ENCODE results near the gene SLC44A1.

SLC44A1 gene

DNA sequence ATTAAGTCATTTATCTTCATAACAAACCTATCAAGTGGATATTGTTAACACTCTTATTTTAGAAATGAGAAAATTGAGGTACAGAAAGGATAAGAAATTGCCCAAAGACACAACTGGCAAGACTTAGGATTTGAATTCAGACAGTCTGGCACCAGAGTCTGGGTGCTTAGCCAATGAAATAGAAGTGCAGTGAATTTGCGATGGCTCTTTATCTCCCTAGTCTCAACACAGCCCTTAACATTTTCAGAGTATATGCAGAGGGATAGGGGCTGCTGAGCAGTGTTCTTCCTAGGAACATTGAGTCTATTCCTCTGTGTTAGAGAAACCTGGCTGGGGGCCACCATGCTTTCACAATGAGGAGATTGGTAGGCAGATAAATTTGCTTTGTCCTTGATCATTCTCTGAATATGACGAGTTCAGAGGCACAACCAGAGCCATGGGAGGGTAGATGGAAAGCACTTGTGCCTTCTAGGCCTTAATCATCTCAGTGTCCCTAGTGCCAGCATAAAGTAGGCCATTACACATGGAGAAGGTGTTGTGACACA is 197.2 kb downstream of the SLC44A1 start:
- DNase-seq: peak; percentile 32

DNA sequence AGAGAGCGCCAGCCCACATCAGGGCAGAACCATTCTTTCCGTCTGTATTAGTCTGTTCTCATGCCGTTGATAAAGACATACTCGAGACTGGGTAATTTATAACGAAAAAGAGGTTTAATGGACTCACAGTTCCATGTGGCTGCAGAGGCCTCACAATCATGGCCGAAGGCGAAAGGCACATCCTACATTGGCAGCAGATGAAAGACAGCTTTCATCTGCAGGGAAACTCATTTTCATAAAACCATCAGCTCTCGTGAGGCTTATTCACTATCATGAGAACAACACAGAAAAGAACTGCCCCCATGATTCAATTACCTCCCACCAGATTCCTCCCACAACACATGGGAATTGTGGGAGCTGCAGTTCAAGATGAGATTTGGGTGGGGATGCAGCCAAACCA is 198.7 kb downstream of the SLC44A1 start:
- no peak for DNase-seq

DNA sequence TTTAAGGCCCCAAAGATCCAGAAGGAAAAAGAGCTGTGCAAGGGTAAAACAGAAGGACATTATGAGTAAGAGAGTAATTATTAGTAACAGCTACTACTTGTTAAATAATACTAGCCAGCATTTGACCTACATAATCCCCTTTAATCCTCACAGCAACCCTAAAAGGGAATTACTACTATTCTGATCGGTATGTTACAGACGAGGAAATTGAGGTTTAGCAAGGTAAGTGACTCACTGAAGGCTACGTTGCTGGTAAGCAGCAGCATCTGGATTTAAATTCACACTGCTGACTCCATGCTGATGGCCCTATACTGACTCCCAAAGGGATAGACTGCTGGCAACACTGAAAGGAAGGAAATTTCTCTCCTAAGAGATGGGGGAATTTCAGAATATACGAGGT is 199.7 kb downstream of the SLC44A1 start:
- no peak for DNase-seq

DNA sequence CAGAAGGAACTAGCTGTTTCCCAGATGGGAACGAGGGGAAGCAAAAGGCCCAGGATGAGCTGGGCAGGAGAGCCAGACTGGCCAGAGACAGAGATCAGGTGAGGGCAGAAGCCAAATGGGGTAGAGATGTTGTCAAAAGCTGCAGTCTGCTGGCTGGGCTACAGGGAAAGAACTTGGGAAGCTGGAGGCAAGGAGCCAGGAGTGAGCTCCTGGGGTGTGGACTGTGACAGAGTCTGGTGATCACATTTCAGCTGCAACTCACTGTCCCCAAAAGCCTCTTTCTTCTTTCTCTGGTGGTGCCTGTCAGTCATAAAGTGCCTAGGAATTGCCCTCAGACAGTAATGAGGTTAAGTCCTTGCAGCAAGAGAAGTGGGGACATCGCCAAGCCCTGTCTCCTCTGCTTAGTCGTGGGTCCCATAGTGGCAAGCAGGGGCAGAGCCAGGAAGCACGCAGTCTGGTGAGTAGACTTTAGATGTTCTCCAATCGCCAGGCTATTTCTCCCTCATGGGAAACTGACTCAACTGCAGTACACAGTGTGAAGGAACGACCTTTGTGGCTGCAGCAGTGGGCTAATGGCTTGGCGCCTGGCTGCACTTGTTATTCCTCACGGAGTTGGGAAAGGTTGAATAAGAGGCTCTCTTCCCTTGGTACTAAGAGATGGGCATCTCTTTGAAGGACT is 200.9 kb downstream of the SLC44A1 start:
- DNase-seq: no peak

DNA sequence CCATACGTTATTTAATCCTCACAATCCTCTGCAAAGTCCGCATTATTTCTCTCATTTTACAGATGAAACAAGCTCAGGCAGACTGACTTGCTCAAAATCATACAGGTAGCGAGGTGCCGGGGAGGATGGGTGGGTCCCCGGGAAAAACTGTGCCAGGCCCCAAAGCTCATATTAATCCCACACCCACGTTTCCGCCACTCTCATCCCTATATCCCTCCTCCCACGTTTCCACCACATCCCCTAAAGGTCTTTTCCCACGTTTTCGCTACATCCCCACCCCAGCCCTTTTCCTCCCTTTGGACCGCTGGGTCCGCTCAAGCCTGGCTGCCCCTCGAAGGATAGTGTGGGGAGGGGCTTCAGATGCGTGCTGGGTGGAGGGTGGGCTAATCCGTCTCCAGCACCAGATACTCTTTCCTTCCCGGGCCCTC is 202.9 kb downstream of the SLC44A1 start:
- no peak for DNase-seq

DNA sequence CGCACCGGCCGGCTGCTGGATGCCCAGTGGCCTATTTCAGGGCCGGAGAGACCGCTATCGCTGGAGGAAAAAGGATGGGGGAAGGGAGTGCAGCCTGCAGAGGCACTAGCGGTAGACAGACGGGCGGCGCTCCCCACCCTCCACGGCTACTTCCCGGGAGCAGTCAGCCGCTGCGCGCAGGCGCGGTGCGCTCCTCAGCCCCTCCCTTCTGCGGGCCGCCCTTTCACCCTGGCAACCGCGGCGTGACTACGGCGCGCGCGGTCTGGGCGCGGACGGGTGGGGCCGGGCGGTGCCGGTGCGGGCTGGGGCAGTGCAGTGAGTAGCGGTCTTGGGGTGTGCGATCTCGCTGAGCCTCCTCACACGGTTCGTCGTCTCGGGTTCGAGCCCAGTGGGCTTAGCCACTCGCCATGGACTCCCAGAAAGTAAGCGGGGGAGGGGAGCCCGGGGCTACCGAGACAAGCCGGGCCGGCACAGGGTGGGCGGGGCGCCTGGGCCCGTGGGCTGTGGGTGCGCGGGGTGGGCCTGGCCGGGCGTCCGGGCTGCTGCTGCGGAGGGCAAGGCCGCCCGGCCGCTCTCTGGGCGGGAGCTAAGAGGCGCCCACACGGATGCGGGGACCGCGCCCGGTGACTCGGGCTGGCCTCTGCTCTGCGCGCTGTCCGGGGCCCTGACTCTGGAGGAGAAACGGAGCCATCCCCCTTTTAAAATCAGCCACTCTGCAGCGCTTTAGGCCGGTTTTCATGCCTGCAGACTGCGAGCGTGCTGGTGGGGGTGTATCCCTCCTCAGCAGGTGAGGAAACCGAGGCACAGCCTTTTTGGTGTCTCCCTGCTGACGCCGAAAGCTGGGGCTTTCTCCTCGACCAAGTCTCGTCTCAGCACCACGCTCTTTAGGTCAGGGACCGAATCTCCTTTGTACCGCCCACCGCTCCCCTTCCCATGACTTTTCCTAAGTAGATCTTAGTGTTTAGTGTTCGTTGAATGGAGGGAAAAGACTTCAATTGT is 203.7 kb downstream of the SLC44A1 start, which contains the start of gene FSD1L:
FSD1L (plus strand) TSS at position 221 of the 999 bp plus-strand sequence; CDS start at position 408, 187 bp downstream.
- DNase-seq: peak; percentile 95

DNA sequence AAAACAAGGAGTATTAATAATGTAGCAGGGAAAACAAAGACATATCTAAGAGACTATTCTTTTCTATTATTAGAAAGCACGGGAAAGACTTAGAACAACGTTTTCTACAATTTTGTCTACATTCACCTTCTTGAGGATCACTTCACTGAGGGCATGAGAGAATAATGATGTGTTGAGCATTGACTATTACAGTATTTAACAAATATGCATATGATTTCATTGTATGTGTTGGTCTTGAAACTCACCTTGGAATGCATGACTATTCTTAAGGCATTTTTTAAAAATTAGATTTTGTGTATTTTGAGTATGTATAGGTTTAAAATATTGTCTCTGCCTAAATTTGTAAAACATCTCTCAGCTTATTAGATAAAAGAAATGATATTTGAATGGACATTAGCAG is 204.6 kb downstream of the SLC44A1 start:
- DNase-seq: no peak

DNA sequence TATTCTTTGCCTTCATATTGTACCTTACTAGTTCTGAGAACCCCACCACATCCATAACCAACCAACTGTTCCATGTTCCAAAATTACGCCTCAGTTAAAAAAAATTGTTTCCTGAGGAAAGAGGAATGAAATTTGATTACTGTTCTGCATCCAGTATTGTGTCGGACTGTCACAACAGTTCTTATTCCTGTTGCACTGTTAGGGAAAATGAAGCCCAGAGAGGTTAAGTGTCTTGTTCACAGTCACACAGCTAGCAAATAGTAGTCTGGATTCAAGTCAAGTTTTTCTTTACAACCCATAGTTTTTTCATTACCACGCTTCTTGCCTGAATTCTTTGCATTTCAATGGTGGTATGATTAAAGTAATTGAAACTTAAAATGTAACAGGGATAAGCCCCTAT is 207.7 kb downstream of the SLC44A1 start:
- no peak for DNase-seq

DNA sequence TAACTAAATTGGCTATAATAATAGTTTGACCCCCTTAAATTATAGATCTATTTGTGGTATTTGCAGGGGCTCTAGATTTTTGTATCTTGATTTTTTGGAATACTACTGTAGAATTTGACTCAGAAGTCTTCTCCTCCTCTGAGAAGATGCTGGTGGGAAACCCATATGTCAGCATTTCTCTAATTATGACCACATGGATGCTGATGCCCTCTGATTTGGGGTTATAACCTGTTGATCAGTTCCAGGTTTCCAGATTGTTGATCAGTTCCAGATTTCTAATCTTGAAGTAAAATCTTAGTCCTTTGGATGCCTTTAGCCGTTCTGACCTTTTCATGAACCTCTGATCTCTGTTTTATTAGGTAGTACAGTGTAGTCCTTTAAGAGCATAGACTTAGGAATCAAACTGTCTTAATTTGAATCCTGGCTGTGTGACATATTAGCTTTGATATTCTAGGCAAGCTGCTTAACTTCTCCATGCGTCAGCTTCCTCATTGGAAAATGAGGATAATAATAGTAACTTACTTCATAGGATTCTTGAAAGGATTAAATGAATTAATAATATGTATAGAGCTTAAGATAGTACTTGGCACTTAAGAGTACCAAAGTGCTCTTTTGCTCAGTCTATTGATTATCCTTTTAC is 211.5 kb downstream of the SLC44A1 start:
- no peak for DNase-seq

DNA sequence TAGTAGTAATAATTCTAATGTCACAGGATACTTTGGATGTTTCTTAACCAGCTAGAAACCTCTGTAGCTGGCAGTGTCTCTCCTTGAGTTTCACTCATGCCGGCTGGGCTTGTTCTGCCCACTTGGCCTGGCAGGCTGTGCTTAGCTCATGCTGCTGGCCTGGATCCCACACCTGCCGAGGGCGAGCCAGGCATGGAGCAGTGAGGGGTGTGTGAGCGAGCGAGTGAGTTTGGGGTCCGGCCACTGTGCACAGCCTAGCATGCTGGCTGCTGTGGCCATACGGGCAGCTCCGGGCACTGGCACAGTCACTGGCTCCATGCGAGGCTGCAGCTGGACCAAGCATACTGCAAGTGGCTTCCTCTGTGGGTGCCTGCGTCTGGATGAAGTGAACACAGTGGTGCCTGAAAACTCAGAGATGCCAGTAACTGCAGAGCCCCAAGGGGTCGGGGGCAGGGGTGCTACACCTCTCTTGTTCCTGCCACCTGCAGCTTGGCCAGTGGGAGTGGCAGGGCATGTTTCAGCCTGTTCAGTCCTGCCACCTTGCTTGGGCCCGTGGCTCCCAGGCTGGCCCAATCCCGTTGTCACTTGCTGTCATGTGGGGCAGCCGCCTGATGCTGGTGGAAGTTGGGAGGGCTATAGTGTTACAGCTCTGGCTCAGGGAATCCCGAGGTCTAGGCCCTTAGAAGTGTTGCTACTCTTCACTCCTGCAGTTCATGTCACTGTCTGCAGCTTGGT is 213.3 kb downstream of the SLC44A1 start:
- DNase-seq: no peak

DNA sequence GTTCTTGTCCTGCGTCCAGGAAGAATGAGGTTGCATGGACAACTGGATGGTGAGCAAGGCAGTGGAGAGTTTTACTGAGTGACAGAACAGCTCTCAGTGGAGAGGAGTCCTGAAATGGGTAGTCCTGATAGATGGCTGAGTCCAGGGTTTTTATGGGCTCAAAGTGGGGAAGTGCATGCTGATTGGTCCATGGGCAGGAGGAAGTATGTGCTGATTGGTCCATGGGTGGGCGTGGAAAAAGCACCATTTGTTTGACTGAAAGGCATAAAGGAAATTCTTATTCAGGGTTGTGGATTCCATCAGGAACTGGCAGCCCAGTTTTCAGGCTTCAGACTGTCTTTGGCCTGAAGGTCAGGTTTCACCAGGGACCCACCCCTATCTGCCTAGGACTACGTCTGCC is 214.0 kb downstream of the SLC44A1 start:
- DNase-seq: no peak

DNA sequence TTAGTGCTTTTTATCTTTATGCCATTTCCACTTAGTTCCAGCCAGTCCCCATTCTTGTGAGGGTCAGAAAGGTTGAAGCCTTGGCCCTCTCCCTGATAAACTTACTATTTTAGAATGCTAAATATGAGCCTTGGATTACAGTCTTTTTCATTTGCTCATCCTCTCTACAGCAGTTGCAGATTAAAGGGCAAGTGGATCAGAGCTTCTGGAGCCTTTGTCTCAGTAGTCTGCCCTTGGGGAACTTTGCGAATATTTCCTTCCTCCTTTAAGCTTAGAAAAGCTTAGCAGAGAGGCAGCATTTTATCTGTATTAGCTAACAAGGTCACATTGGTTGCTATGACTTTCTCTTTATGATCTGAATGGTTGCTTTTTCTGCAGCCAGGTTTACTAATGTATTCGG is 214.9 kb downstream of the SLC44A1 start:
- no peak for DNase-seq

DNA sequence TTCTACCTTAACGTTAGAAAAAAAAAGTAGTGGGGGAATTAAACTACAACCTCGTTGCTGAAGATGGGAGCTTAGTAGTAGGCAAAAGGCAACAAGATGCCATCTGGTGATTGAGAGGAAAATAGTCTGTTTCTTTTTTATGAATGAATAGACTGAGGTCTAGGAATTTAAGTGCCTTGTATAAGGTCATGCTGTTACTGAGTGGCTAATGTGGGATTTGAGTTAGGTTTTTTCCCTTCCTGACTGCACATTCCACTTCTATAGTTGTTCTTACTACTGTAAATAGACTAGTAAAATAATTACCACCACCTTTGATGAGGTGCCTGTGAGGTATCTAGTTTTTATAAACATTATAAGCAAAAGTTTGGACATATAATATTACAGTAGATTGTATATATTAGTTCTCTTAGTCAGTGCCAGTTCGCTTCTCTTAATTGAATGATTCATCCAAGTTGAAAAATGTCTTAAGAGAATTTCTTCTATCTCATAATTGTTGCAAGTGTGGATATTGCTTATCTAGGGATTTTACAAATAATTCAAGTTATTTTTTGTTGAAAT is 222.5 kb downstream of the SLC44A1 start:
- DNase-seq: no peak

DNA sequence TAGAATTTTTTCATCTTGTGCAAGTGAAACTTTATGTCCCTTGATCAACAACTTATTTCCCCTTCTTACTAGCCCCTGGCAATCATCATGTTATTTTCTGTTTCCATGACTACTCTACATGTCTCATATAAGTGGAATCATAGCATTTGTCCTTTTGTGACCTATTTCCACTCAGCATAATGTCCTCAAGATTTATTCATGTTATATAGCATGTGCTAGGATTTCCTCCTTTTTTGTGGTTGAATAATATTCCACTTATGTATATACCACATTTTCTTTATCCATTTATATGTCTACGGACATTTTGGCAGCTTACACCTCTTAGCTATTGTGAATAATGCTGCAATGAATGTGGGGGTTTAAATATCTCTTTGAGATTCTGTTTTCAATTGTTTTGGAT is 224.4 kb downstream of the SLC44A1 start:
- DNase-seq: no peak

DNA sequence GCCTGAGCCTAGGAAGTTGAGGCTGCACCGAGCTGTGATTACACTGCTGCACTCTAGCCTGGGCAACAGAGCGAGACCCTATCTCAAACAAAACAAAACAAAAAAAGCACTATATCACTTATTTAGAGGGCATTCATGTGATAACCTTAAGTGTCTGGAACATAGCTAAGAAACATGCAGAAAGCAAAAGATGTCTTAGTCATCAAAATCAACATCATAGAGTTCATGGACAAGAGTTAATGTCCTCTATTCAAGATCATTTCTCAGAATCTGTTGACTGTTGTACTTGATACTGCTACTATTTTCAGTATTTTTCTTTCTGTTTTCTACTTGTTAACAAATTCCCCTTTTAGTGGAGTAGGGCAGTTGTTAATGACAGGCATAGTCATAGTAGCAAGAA is 228.8 kb downstream of the SLC44A1 start:
- DNase-seq: no peak

DNA sequence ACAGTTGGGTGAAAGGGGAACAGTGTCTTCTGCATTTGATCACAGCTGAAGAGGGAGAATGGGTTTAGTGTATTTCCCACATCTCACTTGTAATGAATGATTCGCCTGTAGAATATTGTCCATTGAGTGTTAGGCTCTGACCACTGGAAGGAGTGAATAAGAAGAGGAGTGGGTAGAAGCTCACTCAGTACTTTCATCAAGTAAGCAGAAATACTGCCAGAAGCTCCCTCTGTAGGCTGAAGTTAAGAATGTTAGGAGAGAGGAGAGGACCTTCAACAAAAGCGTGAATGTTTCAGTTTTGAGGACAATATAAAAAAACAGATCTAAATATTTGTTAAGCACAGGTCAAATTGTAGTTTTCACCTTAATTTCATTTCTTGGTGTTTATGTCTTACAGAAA is 230.9 kb downstream of the SLC44A1 start:
- DNase-seq: peak; percentile 25

DNA sequence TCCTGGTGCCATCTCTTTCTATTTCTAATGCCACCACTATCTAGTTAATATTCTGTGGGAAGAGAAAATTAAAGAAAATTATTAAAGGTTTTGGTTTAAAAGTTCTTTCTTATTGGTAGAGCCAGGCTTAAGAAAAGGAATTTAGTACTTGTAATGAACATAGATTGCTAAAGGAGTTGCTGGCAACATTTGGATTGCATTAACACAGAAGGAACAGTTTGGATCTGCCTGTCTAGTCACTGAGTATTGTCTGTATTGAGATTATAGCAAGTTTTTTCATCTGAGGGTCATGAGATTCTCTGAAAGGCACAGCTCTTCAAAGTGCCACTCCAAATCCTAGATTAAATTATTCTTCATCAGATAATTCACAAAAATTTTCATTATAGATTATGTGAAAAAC is 235.4 kb downstream of the SLC44A1 start:
- DNase-seq: no peak

DNA sequence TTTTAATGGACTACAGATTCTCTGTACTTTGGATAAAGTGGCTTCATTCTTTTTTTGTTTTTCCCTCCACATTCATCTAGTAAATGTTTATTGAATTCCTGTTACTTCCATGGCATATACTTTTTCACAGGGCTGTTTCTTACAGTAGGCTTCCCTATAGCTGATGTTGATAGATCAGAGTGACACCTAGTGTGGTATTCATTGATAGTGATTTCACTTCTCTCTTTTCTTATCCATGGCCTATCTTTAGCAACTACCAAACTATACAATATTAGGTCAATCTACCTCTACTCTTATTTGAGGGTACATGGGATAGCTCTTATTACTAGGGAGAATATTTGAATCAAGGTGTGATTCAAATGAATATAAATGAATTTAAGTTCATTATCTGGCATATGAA is 239.2 kb downstream of the SLC44A1 start:
- no peak for DNase-seq

DNA sequence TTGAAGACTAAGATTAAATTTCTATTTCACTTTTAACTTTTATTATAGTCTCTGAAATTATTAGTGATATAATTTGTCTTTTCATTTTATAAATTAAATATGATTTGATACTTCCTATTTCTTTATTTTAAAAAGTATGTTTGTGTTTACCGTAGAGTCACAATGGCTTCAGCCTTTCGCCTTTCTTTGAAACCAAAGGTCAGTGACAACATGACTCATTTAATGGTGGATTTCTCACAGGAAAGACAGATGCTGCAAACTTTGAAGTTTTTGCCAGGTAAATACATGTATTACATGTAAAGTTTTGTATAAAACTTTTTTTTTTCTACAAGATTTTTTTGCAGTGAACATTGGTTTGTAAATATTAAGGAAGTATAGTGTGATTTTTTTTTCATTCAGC is 239.8 kb downstream of the SLC44A1 start:
- no peak for DNase-seq

DNA sequence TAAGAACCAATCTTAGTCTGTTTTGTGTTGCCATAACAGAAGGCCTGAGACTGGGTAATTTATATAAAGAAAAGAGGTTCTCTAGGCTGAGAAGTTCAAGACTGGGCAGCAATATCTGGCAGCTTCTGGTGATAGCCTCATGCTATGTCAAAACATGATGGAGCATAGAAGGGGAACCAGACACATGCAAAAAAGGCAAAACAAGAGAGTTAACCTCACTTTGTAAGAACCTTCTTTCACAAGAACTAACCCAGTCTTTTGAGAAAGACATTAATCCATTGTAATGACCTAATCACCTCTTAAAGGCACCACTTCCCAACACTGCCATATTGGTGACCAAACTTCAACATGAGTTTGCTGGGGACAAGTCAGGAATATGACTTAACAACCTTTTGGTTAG is 240.7 kb downstream of the SLC44A1 start:
- no peak for DNase-seq

All from midbrain (tissue), 1 donor.